ENCODE measurements around the gene ALPL.
"Not testable (repeated sequence)": the region's sequence is repeated elsewhere in the genome, so short reads cannot be mapped to it uniquely, and the experiment has no call there.

ALPL gene

GRCh38 chr1:21519486-21520070, 10.4 kb downstream of the ALPL start:
- H3K9me3 ChIP-seq (ENCODE audit: control insufficient read depth, low read length); H3K36me3 ChIP-seq (ENCODE audit: control insufficient read depth, insufficient read depth, low read length); H3K4me1 ChIP-seq (ENCODE audit: control insufficient read depth, insufficient read depth, low read length, poor library complexity, severe bottlenecking); H3K4me3 ChIP-seq (ENCODE audit: extremely low read depth, insufficient read depth, low read length, poor library complexity, severe bottlenecking); H3K27ac ChIP-seq (ENCODE audit: low read depth, low read length, severe bottlenecking): not testable (repeated sequence)
- WGBS, 2 experiments (ENCODE audit: insufficient coverage in 2 of 2): 89 to 91% methylated on average over 10 to 11 of the region's 11 CpGs

GRCh38 chr1:21520899-21521716, 11.9 kb downstream of the ALPL start:
- 85 to 86% methylated on average over 15 of the region's 16 CpGs for WGBS, 2 experiments (ENCODE audit: insufficient coverage in 2 of 2)
- Histone ChIP-seq H3K36me3 (ENCODE audit: control insufficient read depth, insufficient read depth, low read length) (no peaks in the 10 kb centered on the region), H3K9me3 (ENCODE audit: control insufficient read depth, low read length) (no peaks in the 10 kb centered on the region), H3K27ac (ENCODE audit: low read depth, low read length, severe bottlenecking) (no peak overlapping the region), H3K4me3 (ENCODE audit: extremely low read depth, insufficient read depth, low read length, poor library complexity, severe bottlenecking) (no peak overlapping the region), H3K4me1 (ENCODE audit: control insufficient read depth, insufficient read depth, low read length, poor library complexity, severe bottlenecking) (peaks cover 4% of the 10 kb centered on the region)

- 80 to 100% methylated on average over 2 of the region's 4 CpGs for WGBS, 2 experiments (ENCODE audit: insufficient coverage in 2 of 2)
- H3K9me3 ChIP-seq (ENCODE audit: control insufficient read depth, low read length): no peaks in the 10 kb centered on the region
- no peaks in the 10 kb centered on the region for H3K36me3 ChIP-seq (ENCODE audit: control insufficient read depth, insufficient read depth, low read length)
- H3K4me3 ChIP-seq (ENCODE audit: extremely low read depth, insufficient read depth, low read length, poor library complexity, severe bottlenecking): no peak overlapping the region
- H3K27ac ChIP-seq (ENCODE audit: low read depth, low read length, severe bottlenecking): no peak overlapping the region
- H3K4me1 ChIP-seq (ENCODE audit: control insufficient read depth, insufficient read depth, low read length, poor library complexity, severe bottlenecking): peaks cover 4% of the 10 kb centered on the region
Measured at GRCh38 chr1:21521717-21522060, 12.5 kb downstream of the ALPL start.

- Histone ChIP-seq H3K4me3 (ENCODE audit: extremely low read depth, insufficient read depth, low read length, poor library complexity, severe bottlenecking) (no peak overlapping the region), H3K27ac (ENCODE audit: low read depth, low read length, severe bottlenecking) (no peak overlapping the region), H3K36me3 (ENCODE audit: control insufficient read depth, insufficient read depth, low read length) (no peaks in the 10 kb centered on the region), H3K4me1 (ENCODE audit: control insufficient read depth, insufficient read depth, low read length, poor library complexity, severe bottlenecking) (peaks cover 4% of the 10 kb centered on the region), H3K9me3 (ENCODE audit: control insufficient read depth, low read length) (no peaks in the 10 kb centered on the region)
- WGBS, 2 experiments (ENCODE audit: insufficient coverage in 2 of 2): 89 to 90% methylated on average over 9 to 10 of the region's 11 CpGs
Measured at GRCh38 chr1:21522525-21523038, 13.4 kb downstream of the ALPL start.

- Histone ChIP-seq H3K4me3 (ENCODE audit: extremely low read depth, insufficient read depth, low read length, poor library complexity, severe bottlenecking) (no peak overlapping the region), H3K4me1 (ENCODE audit: control insufficient read depth, insufficient read depth, low read length, poor library complexity, severe bottlenecking) (peaks cover 4% of the 10 kb centered on the region), H3K27ac (ENCODE audit: low read depth, low read length, severe bottlenecking) (no peak overlapping the region), H3K36me3 (ENCODE audit: control insufficient read depth, insufficient read depth, low read length) (no peaks in the 10 kb centered on the region), H3K9me3 (ENCODE audit: control insufficient read depth, low read length) (no peaks in the 10 kb centered on the region)
- 90 to 94% methylated on average over 5 to 6 of the region's 7 CpGs for WGBS, 2 experiments (ENCODE audit: insufficient coverage in 2 of 2)
Measured at GRCh38 chr1:21523297-21523813, 14.1 kb downstream of the ALPL start.

GRCh38 chr1:21524220-21524619, 15.0 kb downstream of the ALPL start:
- H3K4me1 ChIP-seq (ENCODE audit: control insufficient read depth, insufficient read depth, low read length, poor library complexity, severe bottlenecking): no peaks in the 10 kb centered on the region
- WGBS, 2 experiments (ENCODE audit: insufficient coverage in 2 of 2): 84 to 85% methylated on average over 4 of the region's 5 CpGs

GRCh38 chr1:21524686-21525339, 15.6 kb downstream of the ALPL start:
- Histone ChIP-seq H3K27ac (ENCODE audit: low read depth, low read length, severe bottlenecking) (peak overlapping the region; percentile 30), H3K4me1 (ENCODE audit: control insufficient read depth, insufficient read depth, low read length, poor library complexity, severe bottlenecking) (peaks cover 3% of the 10 kb centered on the region), H3K36me3 (ENCODE audit: control insufficient read depth, insufficient read depth, low read length) (no peaks in the 10 kb centered on the region), H3K4me3 (ENCODE audit: extremely low read depth, insufficient read depth, low read length, poor library complexity, severe bottlenecking) (no peak overlapping the region), H3K9me3 (ENCODE audit: control insufficient read depth, low read length) (no peaks in the 10 kb centered on the region)
- 79 to 89% methylated on average over 10 to 13 of the region's 14 CpGs for WGBS, 2 experiments (ENCODE audit: insufficient coverage in 2 of 2)

More at GRCh38 chr1:21524220-21524619, 15.0 kb downstream of the ALPL start:
- no peaks in the 10 kb centered on the region for H3K9me3 ChIP-seq (ENCODE audit: control insufficient read depth, low read length)
- H3K27ac ChIP-seq (ENCODE audit: low read depth, low read length, severe bottlenecking): no peak overlapping the region
- no peaks in the 10 kb centered on the region for H3K36me3 ChIP-seq (ENCODE audit: control insufficient read depth, insufficient read depth, low read length)
- no peak overlapping the region for H3K4me3 ChIP-seq (ENCODE audit: extremely low read depth, insufficient read depth, low read length, poor library complexity, severe bottlenecking)

GRCh38 chr1:21525340-21525717, 16.1 kb downstream of the ALPL start:
- H3K4me3 ChIP-seq (ENCODE audit: extremely low read depth, insufficient read depth, low read length, poor library complexity, severe bottlenecking): no peak overlapping the region
- no peak overlapping the region for H3K27ac ChIP-seq (ENCODE audit: low read depth, low read length, severe bottlenecking)
- no peaks in the 10 kb centered on the region for H3K9me3 ChIP-seq (ENCODE audit: control insufficient read depth, low read length)
- peaks cover 7% of the 10 kb centered on the region for H3K4me1 ChIP-seq (ENCODE audit: control insufficient read depth, insufficient read depth, low read length, poor library complexity, severe bottlenecking)
- WGBS, 2 experiments (ENCODE audit: insufficient coverage in 2 of 2): 84 to 100% methylated on average over 2 to 6 of the region's 7 CpGs
- H3K36me3 ChIP-seq (ENCODE audit: control insufficient read depth, insufficient read depth, low read length): no peaks in the 10 kb centered on the region

GRCh38 chr1:21526441-21526840, 17.2 kb downstream of the ALPL start:
- WGBS, 2 experiments (ENCODE audit: insufficient coverage in 2 of 2): 100% methylated on average over 1 of the region's 1 CpG
- Histone ChIP-seq H3K4me1 (ENCODE audit: control insufficient read depth, insufficient read depth, low read length, poor library complexity, severe bottlenecking) (peaks cover 12% of the 10 kb centered on the region), H3K9me3 (ENCODE audit: control insufficient read depth, low read length) (no peaks in the 10 kb centered on the region), H3K36me3 (ENCODE audit: control insufficient read depth, insufficient read depth, low read length) (no peaks in the 10 kb centered on the region), H3K4me3 (ENCODE audit: extremely low read depth, insufficient read depth, low read length, poor library complexity, severe bottlenecking) (no peak overlapping the region), H3K27ac (ENCODE audit: low read depth, low read length, severe bottlenecking) (no peak overlapping the region)

GRCh38 chr1:21530368-21531016, 21.3 kb downstream of the ALPL start:
- no peak overlapping the region for H3K4me3 ChIP-seq (ENCODE audit: extremely low read depth, insufficient read depth, low read length, poor library complexity, severe bottlenecking)
- WGBS, 2 experiments (ENCODE audit: insufficient coverage in 2 of 2): 65 to 78% methylated on average over 2 to 3 of the region's 7 CpGs

More at GRCh38 chr1:21530368-21531016, 21.3 kb downstream of the ALPL start:
- no peaks in the 10 kb centered on the region for H3K36me3 ChIP-seq (ENCODE audit: control insufficient read depth, insufficient read depth, low read length)
- H3K9me3 ChIP-seq (ENCODE audit: control insufficient read depth, low read length): no peaks in the 10 kb centered on the region
- H3K4me1 ChIP-seq (ENCODE audit: control insufficient read depth, insufficient read depth, low read length, poor library complexity, severe bottlenecking): peaks cover 12% of the 10 kb centered on the region
- no peak overlapping the region for H3K27ac ChIP-seq (ENCODE audit: low read depth, low read length, severe bottlenecking)

Measured in mesodermal cell (in vitro differentiated cells).